Type B pancreatic cell (in vitro differentiated cells): ENCODE data around the gene E2F1. TPM values are rescaled to one million over a fixed set of nuclear protein-coding genes. Genes with fewer than 3 reads are reported as not detected.

Experiments
- DNase-seq: peaks from one replicate; pipeline ENCODE4 v3.0.0; 2021; ENCODE audit warnings: mixed read lengths; ENCODE audit not compliant: unreplicated experiment; ENCODE audit errors: extremely low spot score
- H3K27ac Mint-ChIP-seq: 2 replicates; pipeline ENCODE4 v1.8.0; 2021; ENCODE audit warnings: mild to moderate bottlenecking, mixed read lengths
- H3K27me3 Mint-ChIP-seq: 2 replicates; pipeline ENCODE4 v1.8.0; 2021; ENCODE audit warnings: mixed read lengths
- H3K36me3 Mint-ChIP-seq: 2 replicates; pipeline ENCODE4 v1.8.0; 2021; ENCODE audit warnings: mixed read lengths
- H3K4me1 Mint-ChIP-seq: one replicate; pipeline ENCODE4 v1.8.0; 2021; ENCODE audit warnings: mixed read lengths; ENCODE audit not compliant: unreplicated experiment
- H3K4me3 Mint-ChIP-seq: 2 replicates; pipeline ENCODE4 v1.8.0; 2021; ENCODE audit warnings: mild to moderate bottlenecking, mixed read lengths
- H3K9me3 Mint-ChIP-seq: 2 replicates; pipeline ENCODE4 v1.8.0; 2021; ENCODE audit warnings: mixed read lengths
- CTCF ChIP-seq: fragments of 200-600 bp; sonication (generic); conservative IDR thresholded peaks from 2 replicates; pipeline ENCODE4 v1.5.0; 2021; ENCODE audit warnings: antibody characterized with exemption, mild to moderate bottlenecking
- total RNA-seq: library from RNA; stranded (reverse); gene quantifications from 2 replicates; pipeline ENCODE4 v1.2.1, GENCODE V29; 2021; ENCODE audit warnings: low replicate concordance

The E2F1 gene
- total RNA-seq, 1 donor from 2014 or later, result 32.8 TPM

DNA sequence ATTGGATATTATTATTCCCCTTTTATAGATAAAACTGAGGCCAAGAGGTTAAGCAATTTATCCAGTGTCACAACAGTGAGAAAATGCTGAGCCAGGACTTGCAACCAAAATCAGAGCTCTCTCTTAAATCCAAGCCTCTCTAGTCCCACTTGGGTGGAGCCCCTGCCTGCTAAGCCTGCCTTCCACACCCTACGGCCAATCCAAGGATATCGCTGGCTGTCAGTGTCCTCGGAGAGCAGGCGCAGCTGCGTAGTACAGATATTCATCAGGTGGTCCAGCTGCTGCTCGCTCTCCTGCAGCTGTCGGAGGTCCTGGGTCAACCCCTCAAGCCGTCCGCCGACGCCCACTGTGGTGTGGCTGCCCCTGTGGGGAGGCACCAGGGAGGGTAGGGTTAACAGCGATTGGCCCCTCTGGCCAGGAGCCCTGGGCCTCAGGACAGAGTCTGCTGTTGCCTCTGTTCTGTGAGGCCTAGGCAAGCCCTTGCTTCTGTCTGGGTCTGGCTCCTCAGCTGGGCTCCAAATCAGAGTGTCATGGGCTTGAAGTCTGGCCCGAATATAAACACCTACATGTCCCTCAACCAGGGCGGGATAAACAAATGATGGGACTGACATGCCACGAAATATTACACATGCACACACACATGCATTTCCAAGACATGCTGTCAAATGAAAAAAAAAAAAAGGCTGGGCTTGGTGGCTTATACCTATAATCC, 8.0 kb downstream of the E2F1 start:
- DNase-seq, result no peak
- no peaks in the 10 kb centered on the region for H3K36me3 Mint-ChIP-seq
- H3K9me3 Mint-ChIP-seq, result no peaks in the 10 kb centered on the region
- H3K4me1 Mint-ChIP-seq, result peaks cover 38% of the 10 kb centered on the region
- no peak overlapping the region for H3K4me3 Mint-ChIP-seq
- TF ChIP-seq CTCF, result no peak
- H3K27ac Mint-ChIP-seq, result peak overlapping the region; percentile 11
- no peaks in the 10 kb centered on the region for H3K27me3 Mint-ChIP-seq

- Mint-ChIP-seq H3K4me3 (peak overlapping the region; percentile 6), H3K27ac (peak overlapping the region; percentile 11), H3K27me3 (no peaks in the 10 kb centered on the region), H3K36me3 (peaks cover 3% of the 10 kb centered on the region), H3K9me3 (no peaks in the 10 kb centered on the region), H3K4me1 (peaks cover 42% of the 10 kb centered on the region)
- no peak for TF ChIP-seq CTCF
- DNase-seq, result no peak
Observed at GRCh38 chr20:33676652-33677645, 9.2 kb downstream of the E2F1 start.

DNA sequence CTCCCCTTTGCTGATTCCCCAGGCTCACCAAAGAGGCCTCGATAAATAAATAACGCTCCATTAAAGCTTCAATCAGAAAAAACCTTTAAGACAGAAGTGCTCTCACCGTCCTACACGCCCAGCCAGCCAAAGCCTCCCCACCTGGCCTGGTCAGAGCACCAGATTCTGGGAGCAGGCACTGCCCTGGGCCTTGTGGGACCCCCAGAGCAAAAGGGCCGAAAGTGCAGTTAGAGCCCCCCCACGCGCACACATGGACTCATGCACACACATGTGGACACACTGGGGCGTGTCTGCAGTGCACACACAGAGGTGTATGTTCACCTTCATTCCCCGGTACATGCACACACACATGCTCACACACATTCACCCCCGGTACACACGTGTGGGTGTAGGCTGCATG, 10.1 kb downstream of the E2F1 start:
- peak overlapping the region; percentile 34 for H3K27ac Mint-ChIP-seq

DNA sequence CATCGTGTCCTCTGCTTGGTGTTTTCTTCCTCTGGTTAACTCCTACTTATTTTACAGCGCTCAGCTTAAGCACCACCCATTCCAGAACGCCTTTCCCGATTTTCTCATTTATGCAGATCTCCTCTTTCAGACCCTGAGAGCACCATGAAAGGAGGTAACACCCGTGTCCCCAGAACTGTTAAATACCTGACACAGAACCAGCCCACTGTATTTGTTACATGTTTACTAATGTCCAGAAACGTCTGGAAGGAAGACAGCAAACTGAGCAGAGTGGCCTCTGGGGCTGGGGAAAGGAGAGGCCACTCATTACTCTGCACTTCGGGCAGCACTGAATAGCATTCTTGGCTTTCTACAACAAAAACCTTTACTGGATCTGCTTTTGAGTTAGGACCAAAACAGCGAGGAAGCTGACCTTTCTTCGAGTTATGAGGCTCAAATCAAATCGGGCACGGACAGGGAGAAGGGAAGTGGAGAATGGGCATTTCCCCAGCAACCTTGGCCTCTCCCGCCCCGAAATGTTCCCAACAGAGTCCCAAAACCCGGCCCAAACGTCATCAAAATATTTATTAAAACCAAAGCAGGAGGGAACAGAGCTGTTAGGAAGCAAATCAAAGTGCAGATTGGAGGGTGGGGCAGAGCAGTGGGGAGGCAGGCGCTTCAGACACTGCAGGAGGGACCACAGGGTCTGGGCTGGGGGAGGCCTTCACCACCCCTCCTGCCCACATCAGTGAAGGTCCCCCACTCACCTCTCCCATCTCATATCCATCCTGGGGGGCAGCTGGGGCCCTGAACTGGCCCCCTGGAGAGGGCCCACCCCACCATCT, 10.8 kb downstream of the E2F1 start:
- DNase-seq, result no peak
- peaks cover 39% of the 10 kb centered on the region for H3K4me1 Mint-ChIP-seq
- no peaks in the 10 kb centered on the region for H3K27me3 Mint-ChIP-seq
- peak overlapping the region; percentile 85 for H3K4me3 Mint-ChIP-seq
- TF ChIP-seq CTCF, result no peak
- H3K27ac Mint-ChIP-seq, result peak overlapping the region; percentile 79
- no peaks in the 10 kb centered on the region for H3K9me3 Mint-ChIP-seq
- peaks cover 8% of the 10 kb centered on the region for H3K36me3 Mint-ChIP-seq

More for the DNA sequence above, 10.1 kb downstream of the E2F1 start:
- no peak for DNase-seq
- TF ChIP-seq CTCF, result no peak
- Mint-ChIP-seq H3K27me3 (no peaks in the 10 kb centered on the region), H3K9me3 (no peaks in the 10 kb centered on the region), H3K4me3 (peak overlapping the region; percentile 60), H3K4me1 (peaks cover 43% of the 10 kb centered on the region), H3K36me3 (peaks cover 7% of the 10 kb centered on the region)
